Astrocyte of the spinal cord (primary cell): ENCODE measurements around the gene LOXL4.

Experiments
- DNase-seq: peaks from one replicate; pipeline ENCODE4 v3.0.0; 2011; ENCODE audit warnings: low read depth, low spot score
- H3K4me3 ChIP-seq: 2 replicates; pipeline ENCODE4 v1.5.1; 2011; ENCODE audit warnings: low read depth, mild to moderate bottlenecking, low read length, moderate library complexity
- in situ Hi-C: cut with HindIII; loops from 2 replicates; pipeline ENCODE4 v1.10.0; 2017; ENCODE audit warnings: low sequenced_read_pairs
- TF ChIP-seq, protein P1 (sequence below): IDR thresholded peaks from 2 replicates; pipeline ENCODE4 v1.5.1; 2012; ENCODE audit warnings: low read depth, mild to moderate bottlenecking, low read length, inconsistent platforms

The LOXL4 gene

DNA sequence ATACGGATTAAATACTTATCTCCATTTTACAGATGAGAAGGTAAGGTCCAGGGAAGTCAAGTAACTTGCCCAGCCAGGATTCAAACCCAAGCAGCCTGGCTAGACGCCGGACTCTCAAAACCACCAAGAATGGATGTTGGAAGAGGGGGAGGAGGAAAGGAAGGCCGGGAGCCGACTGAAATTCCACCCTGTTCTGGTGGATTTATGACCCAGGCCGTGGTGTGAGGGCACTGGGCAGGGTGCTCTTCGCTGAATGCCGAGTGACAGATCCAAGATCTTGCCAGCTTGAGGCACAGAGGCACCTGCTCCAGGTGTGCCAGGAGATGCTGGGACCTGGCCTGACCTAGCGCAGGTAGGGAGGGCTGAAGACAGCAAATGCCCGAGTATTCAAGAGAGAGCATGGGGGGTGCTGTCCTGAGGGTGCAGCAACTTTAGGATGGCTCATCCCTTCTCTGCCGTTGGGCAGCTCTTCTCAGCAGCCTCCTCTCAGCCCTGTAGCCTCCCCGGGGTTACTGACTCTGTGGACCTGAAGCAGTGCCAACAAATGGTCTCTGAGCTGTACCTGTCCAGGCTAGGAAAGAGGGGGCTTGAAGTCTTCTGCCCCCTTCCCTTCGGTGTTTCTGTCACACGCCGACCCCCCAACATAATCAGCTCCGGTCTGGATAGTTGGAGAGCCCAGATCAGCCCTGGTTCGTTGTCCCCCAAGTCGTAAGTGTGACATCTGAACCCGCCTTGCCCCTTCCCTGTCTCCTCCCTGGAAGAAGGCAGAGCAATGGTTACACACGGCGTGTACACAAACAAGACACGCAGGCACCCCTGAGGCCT, 713 bp downstream of the LOXL4 start:
- H3K4me3 ChIP-seq: peak overlapping the region; percentile 37
- in situ Hi-C loops: no loop called here
- no peak for DNase-seq
- TF ChIP-seq, protein P1, sequence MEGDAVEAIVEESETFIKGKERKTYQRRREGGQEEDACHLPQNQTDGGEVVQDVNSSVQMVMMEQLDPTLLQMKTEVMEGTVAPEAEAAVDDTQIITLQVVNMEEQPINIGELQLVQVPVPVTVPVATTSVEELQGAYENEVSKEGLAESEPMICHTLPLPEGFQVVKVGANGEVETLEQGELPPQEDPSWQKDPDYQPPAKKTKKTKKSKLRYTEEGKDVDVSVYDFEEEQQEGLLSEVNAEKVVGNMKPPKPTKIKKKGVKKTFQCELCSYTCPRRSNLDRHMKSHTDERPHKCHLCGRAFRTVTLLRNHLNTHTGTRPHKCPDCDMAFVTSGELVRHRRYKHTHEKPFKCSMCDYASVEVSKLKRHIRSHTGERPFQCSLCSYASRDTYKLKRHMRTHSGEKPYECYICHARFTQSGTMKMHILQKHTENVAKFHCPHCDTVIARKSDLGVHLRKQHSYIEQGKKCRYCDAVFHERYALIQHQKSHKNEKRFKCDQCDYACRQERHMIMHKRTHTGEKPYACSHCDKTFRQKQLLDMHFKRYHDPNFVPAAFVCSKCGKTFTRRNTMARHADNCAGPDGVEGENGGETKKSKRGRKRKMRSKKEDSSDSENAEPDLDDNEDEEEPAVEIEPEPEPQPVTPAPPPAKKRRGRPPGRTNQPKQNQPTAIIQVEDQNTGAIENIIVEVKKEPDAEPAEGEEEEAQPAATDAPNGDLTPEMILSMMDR: no peak

DNA sequence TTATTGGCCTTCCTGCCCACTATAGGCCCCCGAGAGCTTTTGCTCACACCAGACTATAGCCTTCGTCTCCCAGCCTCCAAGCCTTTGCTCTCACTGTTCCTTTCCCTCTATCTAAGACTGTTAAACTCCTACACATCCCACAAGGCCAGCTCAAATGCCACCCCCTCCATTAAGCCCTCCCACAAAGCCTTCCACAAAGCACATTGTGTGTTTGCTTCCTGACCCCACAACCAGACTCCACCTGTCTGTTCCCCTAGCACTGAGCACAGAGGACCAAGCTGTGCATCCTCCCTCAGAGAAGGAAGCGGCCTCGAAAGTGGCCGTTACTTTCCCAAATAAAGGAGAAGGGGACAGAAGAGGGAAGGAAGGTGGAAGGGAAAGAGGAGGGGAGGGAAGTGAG, 1.3 kb downstream of the LOXL4 start:
- in situ Hi-C loops: no loop called here
- DNase-seq: no peak
- no peak overlapping the region for H3K4me3 ChIP-seq
- TF ChIP-seq, protein P1: no peak

DNA sequence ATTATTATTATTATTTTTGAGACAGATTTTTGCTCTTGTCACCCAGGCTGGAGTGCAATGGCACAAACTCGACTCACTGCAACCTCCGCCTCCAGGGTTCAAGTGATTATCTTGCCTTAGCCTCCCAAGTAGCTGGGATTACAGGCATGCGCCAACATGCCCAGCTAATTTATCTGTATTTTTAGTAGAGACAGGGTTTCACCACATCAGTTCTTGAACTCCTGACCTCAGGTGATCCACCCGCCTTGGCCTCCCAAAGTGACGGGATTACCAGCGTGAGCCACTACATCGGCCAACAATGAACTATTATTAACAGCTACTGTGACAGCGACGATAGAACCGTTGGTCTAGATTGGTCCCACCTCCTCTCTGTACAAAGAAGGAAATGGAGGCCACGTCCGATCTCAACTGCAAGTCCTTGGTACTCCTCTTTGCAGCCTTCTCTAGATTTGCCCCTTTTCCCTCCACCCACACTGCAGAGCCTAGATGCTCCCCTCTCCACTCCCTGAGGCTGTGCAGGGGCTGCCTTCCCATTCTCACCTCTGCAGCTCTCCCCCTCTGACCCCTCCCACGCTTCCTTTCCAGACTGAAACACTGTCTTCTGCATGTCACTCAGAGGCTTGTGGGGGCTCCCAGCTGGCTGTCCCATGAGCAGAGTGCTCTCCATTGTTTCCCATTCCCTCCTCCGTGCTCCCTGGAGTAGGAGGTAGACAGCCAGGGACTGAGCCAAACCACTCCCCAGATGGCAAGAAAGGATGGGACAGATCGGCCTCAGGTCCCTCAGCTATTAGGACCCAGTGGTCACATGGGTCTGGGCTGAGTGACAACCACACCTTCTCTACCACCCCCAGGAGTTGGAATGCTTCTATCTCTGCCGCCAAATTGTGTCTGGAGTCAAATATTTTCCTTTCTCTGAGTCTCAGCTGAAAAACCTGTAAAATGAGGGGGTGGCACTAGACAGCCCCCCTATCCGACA, 2.3 kb downstream of the LOXL4 start:
- in situ Hi-C loops: no loop called here
- DNase-seq: no peak
- TF ChIP-seq, protein P1: no peak
- no peak overlapping the region for H3K4me3 ChIP-seq

DNA sequence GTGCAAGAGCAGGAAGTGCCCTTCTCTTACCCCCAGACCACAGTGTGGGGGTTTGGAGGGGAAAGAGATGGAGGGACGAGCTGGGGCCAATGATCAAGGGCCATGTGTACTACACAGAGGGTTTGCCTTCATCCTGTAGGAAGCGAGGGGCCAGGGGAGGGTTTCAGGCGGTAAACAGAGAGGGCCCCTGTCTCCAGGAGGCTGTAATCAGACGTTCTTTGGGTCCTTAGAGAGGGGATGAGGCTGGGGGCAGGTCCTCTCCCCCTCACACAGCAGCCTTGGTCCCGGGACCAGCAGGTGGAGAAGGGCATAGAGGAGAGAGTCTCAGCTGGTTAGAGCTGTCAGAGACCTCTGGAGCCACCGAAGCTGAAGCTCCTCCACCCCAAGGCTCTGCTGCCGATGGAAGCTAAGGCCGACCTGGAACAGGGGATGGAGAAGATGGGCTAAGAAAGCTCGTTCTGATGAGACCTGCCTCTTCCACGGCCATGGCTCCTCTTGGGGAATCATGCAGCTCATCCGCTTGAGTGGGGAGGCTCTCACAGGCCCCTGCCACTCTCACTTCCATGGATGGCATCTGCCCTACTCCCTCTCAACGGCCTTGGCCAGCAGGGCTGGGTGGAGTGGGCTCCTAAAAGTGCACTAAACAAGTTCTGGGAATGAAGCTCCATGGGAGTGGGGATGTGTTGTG, 3.5 kb downstream of the LOXL4 start:
- no peak overlapping the region for H3K4me3 ChIP-seq
- in situ Hi-C loops: no loop called here
- DNase-seq: no peak
- TF ChIP-seq, protein P1: no peak

DNA sequence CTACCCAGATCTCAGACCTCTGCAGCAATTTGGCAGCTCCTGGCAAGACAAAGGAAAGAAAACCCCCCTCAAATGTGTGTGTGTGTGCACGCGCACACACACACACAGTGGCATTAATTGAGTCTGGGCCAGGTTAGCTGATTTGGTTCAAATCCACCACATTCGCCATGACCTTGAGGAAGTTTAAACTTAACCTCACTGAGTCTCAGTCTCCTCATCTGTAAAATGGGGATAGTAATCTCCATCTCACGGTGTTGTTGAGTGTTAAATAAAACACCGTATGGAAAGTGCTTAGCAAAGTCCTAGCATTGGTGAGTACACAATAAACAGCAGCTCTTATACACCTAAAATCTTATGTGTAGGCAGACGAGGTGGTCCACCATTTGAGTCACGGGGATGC, 4.9 kb downstream of the LOXL4 start:
- TF ChIP-seq, protein P1: no peak
- in situ Hi-C loops: no loop called here
- DNase-seq: no peak
- H3K4me3 ChIP-seq: no peak overlapping the region

DNA sequence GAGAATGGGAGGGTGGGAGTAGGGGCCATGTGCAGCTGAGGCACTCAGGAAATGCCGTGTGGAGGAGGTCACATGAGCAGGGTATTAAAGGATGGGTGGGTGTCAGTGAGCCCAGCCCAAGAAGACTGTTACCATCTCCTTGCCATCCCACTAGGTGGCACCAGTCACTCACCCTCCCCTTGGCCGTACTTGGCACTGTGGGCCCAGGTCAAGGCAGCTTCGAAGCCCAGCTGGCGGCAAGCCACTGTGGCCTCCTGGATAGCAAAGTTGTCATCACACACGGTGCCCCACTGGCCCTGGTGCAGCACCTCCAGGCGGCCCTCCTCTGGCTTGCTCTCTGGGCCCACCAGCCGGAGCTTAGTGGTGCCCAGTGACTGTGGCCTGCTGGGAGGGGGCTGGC, 5.4 kb downstream of the LOXL4 start:
- DNase-seq: no peak
- no peak overlapping the region for H3K4me3 ChIP-seq
- TF ChIP-seq, protein P1: peak; percentile 38
- in situ Hi-C loops: no loop called here
